Activated CD4-positive, alpha-beta T cell treated with anti-CD3 and anti-CD28 coated beads, Interleukin-2, amount 50 U/mL, for 1 hour (primary cell): ENCODE results near the gene GNLY.
"Not testable (repeated sequence)": the region's sequence is repeated elsewhere in the genome, so short reads cannot be mapped to it uniquely, and the experiment has no call there.

ENCODE experiments used
- DNase-seq: peaks from one replicate; pipeline ENCODE4 v3.0.0-alpha.2; 2020

The GNLY gene

GRCh38 chr2:85711578-85712060 is 17.5 kb downstream of the GNLY start:
- DNase-seq, result no peak

GRCh38 chr2:85712336-85712735 is 18.2 kb downstream of the GNLY start:
- no peak for DNase-seq

DNA sequence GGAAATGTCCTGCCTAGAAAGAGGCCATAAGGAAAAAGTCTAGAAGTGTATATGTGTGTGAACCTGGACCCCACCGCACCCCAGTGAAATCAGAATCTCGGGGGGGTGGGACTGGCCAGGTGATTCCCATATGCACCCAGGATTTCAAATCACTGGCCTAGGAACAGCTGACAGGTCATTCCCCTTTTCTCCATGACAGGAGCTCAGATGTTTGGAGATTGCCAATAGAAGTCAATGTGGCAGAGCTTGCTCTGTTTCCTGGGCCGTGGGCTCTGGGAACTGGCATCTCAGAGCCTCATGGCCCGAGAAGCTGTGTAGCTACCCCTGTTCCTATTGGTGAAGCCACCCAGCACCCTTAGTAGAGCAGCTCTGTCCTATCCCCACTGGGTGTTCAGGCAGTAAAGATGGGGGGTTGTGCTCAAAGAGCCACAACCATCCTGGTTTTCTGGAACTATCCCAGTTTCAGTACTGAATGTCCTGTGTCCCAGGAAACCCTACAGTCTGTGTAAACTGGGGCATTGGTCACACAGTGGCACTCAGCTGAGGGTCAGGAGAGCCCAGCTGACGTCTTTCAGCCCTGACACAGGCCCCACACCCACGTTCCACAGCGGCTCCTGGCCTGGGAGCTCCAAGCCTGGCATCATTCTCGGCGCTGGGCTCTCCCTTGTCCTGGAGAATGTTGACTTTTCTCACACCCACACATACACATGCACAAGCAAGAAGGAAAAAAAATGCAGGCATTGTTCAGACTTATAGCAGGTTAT is 18.9 kb downstream of the GNLY start:
- DNase-seq, result no peak

- no peak for DNase-seq
These were observed 19.7 kb downstream of the GNLY start for GRCh38 chr2:85713836-85714235.

GRCh38 chr2:85714421-85714820 is 20.3 kb downstream of the GNLY start:
- not testable (repeated sequence) for DNase-seq

GRCh38 chr2:85714841-85715240 is 20.7 kb downstream of the GNLY start:
- DNase-seq, result no peak

- DNase-seq, result no peak
These were observed 22.3 kb downstream of the GNLY start for GRCh38 chr2:85716346-85716914.

DNA sequence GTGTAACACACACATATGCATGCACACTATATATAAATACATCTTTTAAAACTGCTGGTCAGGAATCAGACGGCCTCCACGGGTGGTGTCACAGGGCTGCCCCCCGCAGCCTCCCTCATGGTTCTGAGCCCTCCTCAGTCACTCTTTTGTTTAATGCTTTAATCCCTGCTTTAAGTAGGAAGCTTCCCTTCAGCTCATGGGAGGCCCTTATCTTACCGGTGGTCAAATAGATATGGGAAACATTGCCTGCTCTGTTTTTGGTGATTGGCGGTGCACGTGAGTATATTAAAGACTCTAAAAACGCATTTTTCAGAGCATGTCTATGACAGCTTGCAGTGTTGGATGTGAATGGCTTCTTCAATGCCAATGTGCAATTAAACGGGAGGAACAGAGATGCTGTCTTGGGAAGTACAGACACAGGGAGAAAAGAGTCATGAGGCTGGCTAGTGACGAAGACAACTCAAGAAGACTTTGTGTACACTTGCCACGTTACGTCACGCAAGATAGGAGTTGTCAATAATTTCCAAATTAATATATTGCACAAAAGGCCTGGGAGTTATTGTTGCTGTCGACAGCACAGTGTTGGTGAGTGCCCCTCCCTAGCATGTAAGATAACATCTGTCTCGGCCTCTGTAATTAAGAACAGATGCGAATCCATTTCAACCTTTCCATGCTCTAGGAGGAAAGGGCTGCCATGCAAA is 23.3 kb downstream of the GNLY start:
- no peak for DNase-seq

- DNase-seq, result no peak
These were observed 23.8 kb downstream of the GNLY start for GRCh38 chr2:85718009-85718391.

DNA sequence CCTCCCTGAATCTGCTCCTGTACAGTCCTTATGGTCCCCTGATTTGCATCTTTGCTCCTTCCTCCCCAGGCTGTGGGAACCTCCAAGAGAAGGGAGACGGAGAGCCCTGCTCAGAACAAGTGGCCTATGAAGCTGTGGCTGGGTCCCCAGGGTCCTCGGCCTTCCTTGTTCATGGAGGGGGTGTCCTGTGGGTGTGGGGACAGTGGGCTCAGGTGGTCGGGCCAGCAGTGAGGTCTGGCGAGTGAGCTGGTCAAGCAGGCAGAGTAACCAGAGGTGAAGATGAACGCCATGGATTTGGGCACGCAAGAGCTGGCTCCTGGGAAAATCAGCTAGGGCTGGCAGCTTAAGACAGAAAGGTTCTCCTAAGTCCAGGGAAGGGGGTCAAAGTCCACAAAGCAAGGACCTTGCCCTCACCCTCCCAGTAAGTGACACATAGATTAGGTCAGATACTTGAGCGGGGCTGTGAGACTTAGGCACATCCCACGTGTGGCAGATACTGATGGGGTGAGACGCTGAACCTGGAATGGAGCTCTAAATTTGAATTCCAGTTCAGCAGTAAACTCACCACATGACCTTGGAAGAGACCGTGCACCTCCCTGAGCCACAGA is 24.8 kb downstream of the GNLY start:
- no peak for DNase-seq

- DNase-seq, result no peak
These were observed 25.6 kb downstream of the GNLY start for GRCh38 chr2:85719609-85720240.

GRCh38 chr2:85720533-85720932 is 26.4 kb downstream of the GNLY start:
- no peak for DNase-seq

GRCh38 chr2:85721641-85722040 is 27.5 kb downstream of the GNLY start:
- no peak for DNase-seq

DNA sequence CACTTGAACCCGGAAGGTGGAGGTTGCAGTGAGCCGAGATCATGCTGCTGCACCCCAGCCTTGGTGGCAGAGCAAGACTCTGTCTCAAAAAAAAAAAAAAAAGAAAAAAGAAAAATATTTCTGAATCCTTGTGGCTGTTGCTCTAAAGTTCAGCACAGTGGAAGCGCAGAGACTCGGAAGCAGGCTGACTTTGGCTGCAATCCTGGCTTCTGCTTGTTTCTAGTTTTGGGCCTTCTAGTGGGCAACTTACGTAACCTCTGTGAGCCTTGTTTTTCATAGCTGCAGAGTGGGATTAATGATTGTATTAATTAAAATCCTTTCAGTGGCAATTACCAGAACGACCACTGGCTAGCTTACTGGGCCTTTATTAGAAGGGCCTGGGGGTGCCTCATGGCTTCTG is 28.4 kb downstream of the GNLY start:
- DNase-seq, result no peak

- DNase-seq, result no peak
These were observed 29.7 kb downstream of the GNLY start for GRCh38 chr2:85723707-85724360.

DNA sequence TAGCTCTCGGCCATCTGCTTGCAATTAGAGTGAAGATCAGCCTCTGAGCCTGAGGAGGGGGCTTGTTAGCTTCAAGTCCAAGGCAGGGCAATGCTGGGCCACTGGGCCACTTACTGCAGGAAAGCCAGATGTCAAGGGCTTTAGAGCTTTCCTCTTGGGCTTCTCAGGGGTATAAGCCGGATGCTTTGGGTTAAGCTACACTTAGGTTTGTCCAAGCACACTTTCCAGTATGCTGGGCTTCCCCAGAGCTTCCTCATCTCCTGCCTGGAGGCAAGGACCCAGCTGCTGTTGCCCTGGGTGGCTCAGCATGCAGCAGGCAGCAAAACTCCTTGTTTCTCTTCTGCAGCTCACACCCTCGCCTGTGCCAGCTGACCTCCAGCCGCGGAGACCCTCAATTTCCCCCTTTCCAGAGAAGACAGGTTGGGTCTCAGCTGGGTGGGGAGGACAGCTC is 30.6 kb downstream of the GNLY start:
- DNase-seq, result no peak

GRCh38 chr2:85725451-85725850 is 31.3 kb downstream of the GNLY start:
- no peak for DNase-seq

GRCh38 chr2:85727798-85728197 is 33.6 kb downstream of the GNLY start:
- DNase-seq, result no peak

DNA sequence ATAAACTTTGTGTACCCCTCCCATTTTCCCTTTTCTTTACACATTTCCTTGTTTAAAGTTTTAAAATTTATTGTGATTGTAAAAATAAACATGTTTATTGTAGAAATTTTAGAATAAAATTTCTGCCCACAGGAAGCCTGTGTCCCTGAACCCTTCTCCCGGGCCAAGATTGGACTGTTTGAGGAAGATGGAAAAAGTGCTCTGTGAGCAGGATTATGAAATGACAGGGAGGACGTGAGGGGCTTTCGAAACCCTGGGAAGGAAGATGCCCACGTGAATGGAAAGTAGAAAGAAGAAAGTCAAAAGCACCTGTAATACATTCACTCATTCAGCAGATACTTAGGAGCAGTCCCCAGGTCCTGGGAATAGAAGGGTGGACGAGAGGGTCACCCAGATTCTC is 34.2 kb downstream of the GNLY start:
- no peak for DNase-seq

- peak; percentile 69 for DNase-seq
These were observed 35.0 kb downstream of the GNLY start for GRCh38 chr2:85728883-85729824.

DNA sequence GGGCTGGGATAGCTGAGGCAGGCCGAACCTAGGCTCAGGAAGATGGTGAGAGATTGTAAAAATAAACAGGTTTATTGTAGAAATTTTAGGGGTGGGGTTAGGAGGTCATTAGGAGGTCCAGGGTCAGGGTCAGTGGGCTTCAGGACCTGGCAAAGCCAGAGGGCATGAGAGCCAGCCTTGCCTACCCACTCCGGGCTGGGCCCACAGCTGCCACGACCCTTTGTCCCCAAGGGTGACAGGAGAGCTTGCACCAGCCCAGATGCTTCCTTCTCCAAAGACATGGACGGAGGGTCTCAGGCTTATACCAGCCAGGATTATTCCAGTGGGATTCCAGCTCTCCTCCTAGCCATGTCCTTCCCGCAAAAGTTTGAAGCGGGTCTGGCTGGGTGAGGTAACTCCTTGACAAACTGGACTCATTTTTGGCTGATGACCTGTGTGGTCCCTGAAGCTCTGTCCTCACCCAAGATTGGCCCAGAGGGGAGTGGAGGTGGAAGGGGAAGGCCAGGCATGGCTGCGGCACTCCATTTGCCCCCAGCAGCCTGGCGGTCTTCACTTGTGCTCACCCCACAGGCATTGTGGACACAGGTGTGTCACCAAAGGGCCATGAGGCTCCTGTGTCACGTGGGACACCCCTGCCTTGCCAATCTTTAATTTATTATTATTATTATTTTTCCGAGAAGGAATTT is 35.8 kb downstream of the GNLY start:
- no peak for DNase-seq
